ENCODE measurements around the gene SSX2B. TPM values are rescaled to one million over a fixed set of nuclear protein-coding genes. Genes with fewer than 3 reads are reported as not detected.
"Not testable (repeated sequence)": the region's sequence is repeated elsewhere in the genome, so short reads cannot be mapped to it uniquely, and the experiment has no call there.

The SSX2B gene
- total RNA-seq, result not detected
- not detected for polyA plus RNA-seq (2013, experiment 1 of 2)
- not detected for polyA plus RNA-seq (2013, experiment 2 of 2)
- total RNA-seq, result 0 reads per million in 172 experiments

GRCh38 chrX:52750952-52751351 is at the start of gene SSX2B:
TSS of gene SSX2B (plus strand) at chrX:52751252. CDS start at chrX:52752681, 1,429 bp downstream.
- H3K9me3 Mint-ChIP-seq; H3K27me3 ChIP-seq (ENCODE audit: control insufficient read depth in 1 of 2, insufficient read depth in 2 of 2, low read length in 2 of 2); H3K4me1 ChIP-seq (ENCODE audit: insufficient read depth, low read length); ATAC-seq (ENCODE audit: poor library complexity); H3K27me3 Mint-ChIP-seq; CTCF ChIA-PET; POLR2A ChIA-PET; H3K4me3 ChIP-seq (ENCODE audit: low read length); H3K4me3 Mint-ChIP-seq; H3K9me3 ChIP-seq (ENCODE audit: control insufficient read depth in 1 of 2, insufficient read depth in 1 of 2, low read length in 2 of 2); H3K4me1 Mint-ChIP-seq (ENCODE audit: low read depth); H3K36me3 ChIP-seq (ENCODE audit: insufficient read depth, low read length); H3K27ac ChIP-seq (ENCODE audit: low read depth in 1 of 2, low read length in 2 of 2); intact Hi-C loops (cut with DNase I, micrococcal nuclease); DNase-seq; H3K36me3 Mint-ChIP-seq (ENCODE audit: low read depth); H3K27ac Mint-ChIP-seq: not testable (repeated sequence)

DNA sequence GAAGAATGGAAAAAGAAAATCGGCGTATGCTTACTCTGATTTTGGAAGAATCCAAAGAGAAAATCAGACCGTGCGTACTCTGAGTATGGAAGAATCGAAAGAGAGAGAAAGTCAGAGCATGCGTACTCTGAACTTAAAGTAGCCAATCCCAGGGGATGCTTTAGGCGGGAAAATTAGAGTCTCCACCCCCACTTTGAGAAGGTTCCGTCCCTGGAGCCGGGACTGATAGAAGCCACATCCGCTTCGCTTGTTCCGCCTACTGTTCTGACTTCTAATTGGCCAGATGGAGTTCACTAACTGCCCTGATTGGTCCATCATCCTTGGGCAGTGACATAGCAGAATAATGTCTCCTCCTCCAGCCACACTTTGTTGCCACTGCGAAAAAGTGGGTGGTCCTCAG is 44.0 kb upstream of the SSX2B start, which contains the start of gene SSX2:
SSX2 (minus strand) TSS at position 101 of the 400 bp plus-strand sequence. CDS start 1,429 bp downstream, outside the sequence.
- CTCF ChIA-PET; H3K4me1 ChIP-seq (ENCODE audit: insufficient read depth, low read length); DNase-seq; H3K27me3 ChIP-seq (ENCODE audit: control insufficient read depth in 1 of 2, insufficient read depth in 2 of 2, low read length in 2 of 2); H3K4me3 ChIP-seq (ENCODE audit: low read length); H3K27me3 Mint-ChIP-seq; H3K4me1 Mint-ChIP-seq (ENCODE audit: low read depth); H3K9me3 Mint-ChIP-seq; H3K36me3 ChIP-seq (ENCODE audit: insufficient read depth, low read length); H3K4me3 Mint-ChIP-seq; H3K36me3 Mint-ChIP-seq (ENCODE audit: low read depth); ATAC-seq (ENCODE audit: poor library complexity); H3K27ac ChIP-seq (ENCODE audit: low read depth in 1 of 2, low read length in 2 of 2); intact Hi-C loops (cut with DNase I, micrococcal nuclease); H3K9me3 ChIP-seq (ENCODE audit: control insufficient read depth in 1 of 2, insufficient read depth in 1 of 2, low read length in 2 of 2); POLR2A ChIA-PET; H3K27ac Mint-ChIP-seq: not testable (repeated sequence)

GRCh38 chrX:52765983-52766382 is 14.9 kb downstream of the SSX2B start:
- H3K9me3 ChIP-seq (ENCODE audit: control insufficient read depth in 1 of 2, insufficient read depth in 1 of 2, low read length in 2 of 2); H3K36me3 ChIP-seq (ENCODE audit: insufficient read depth, low read length); H3K4me3 Mint-ChIP-seq; H3K27me3 Mint-ChIP-seq; H3K4me1 Mint-ChIP-seq (ENCODE audit: low read depth); POLR2A ChIA-PET; H3K36me3 Mint-ChIP-seq (ENCODE audit: low read depth); intact Hi-C loops (cut with DNase I, micrococcal nuclease); ATAC-seq (ENCODE audit: poor library complexity); CTCF ChIA-PET; H3K27ac ChIP-seq (ENCODE audit: low read depth in 1 of 2, low read length in 2 of 2); H3K9me3 Mint-ChIP-seq; H3K4me3 ChIP-seq (ENCODE audit: low read length); H3K4me1 ChIP-seq (ENCODE audit: insufficient read depth, low read length); H3K27me3 ChIP-seq (ENCODE audit: control insufficient read depth in 1 of 2, insufficient read depth in 2 of 2, low read length in 2 of 2); H3K27ac Mint-ChIP-seq; DNase-seq: not testable (repeated sequence)

GRCh38 chrX:52773504-52773903 is 22.5 kb downstream of the SSX2B start:
- H3K27me3 Mint-ChIP-seq; H3K27ac ChIP-seq (ENCODE audit: low read depth in 1 of 2, low read length in 2 of 2); CTCF ChIA-PET; H3K9me3 Mint-ChIP-seq; POLR2A ChIA-PET; H3K4me3 Mint-ChIP-seq; intact Hi-C loops (cut with DNase I, micrococcal nuclease); H3K27ac Mint-ChIP-seq; H3K9me3 ChIP-seq (ENCODE audit: control insufficient read depth in 1 of 2, insufficient read depth in 1 of 2, low read length in 2 of 2); H3K27me3 ChIP-seq (ENCODE audit: control insufficient read depth in 1 of 2, insufficient read depth in 2 of 2, low read length in 2 of 2); H3K4me1 ChIP-seq (ENCODE audit: insufficient read depth, low read length); H3K4me3 ChIP-seq (ENCODE audit: low read length); DNase-seq; H3K36me3 Mint-ChIP-seq (ENCODE audit: low read depth); H3K4me1 Mint-ChIP-seq (ENCODE audit: low read depth); ATAC-seq (ENCODE audit: poor library complexity); H3K36me3 ChIP-seq (ENCODE audit: insufficient read depth, low read length): not testable (repeated sequence)

DNA sequence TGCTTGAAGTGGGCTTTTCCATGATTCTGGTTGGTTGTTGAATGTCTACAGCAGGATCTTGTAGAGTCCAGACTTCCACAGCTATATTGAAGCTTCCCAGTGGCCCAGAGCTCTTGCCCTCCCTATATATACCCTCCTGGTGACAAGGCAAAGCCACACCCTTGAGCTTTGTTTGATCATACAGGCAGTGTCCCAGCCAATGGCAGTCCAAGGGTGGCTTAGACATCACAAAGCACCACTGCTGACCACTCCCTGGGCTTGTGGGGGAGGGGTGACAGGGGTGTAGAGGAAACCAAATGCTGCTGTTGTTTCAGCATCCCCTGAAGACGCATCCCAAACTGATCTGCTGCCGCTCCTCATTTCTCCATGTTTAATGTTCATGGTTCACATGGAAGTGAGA is 46.3 kb downstream of the SSX2B start, which contains the start of gene SPANXN5:
SPANXN5 (minus strand) TSS at position 101 of the 400 bp plus-strand sequence; CDS start at position 22, 79 bp downstream.
- H3K36me3 ChIP-seq (ENCODE audit: insufficient read depth, low read length); H3K27me3 ChIP-seq (ENCODE audit: control insufficient read depth in 1 of 2, insufficient read depth in 2 of 2, low read length in 2 of 2); H3K27me3 Mint-ChIP-seq; CTCF ChIA-PET; H3K4me1 ChIP-seq (ENCODE audit: insufficient read depth, low read length); H3K4me3 ChIP-seq (ENCODE audit: low read length); POLR2A ChIA-PET; DNase-seq; H3K27ac ChIP-seq (ENCODE audit: low read depth in 1 of 2, low read length in 2 of 2); H3K4me1 Mint-ChIP-seq (ENCODE audit: low read depth); H3K9me3 ChIP-seq (ENCODE audit: control insufficient read depth in 1 of 2, insufficient read depth in 1 of 2, low read length in 2 of 2); H3K36me3 Mint-ChIP-seq (ENCODE audit: low read depth); intact Hi-C loops (cut with DNase I, micrococcal nuclease); H3K4me3 Mint-ChIP-seq; H3K27ac Mint-ChIP-seq; ATAC-seq (ENCODE audit: poor library complexity); H3K9me3 Mint-ChIP-seq: not testable (repeated sequence)

- H3K4me3 Mint-ChIP-seq; H3K9me3 ChIP-seq (ENCODE audit: control insufficient read depth in 1 of 2, insufficient read depth in 1 of 2, low read length in 2 of 2); H3K4me3 ChIP-seq (ENCODE audit: low read length); H3K27ac Mint-ChIP-seq; H3K9me3 Mint-ChIP-seq; H3K36me3 Mint-ChIP-seq (ENCODE audit: low read depth); CTCF ChIA-PET; H3K4me1 ChIP-seq (ENCODE audit: insufficient read depth, low read length); POLR2A ChIA-PET; H3K27me3 Mint-ChIP-seq; H3K36me3 ChIP-seq (ENCODE audit: insufficient read depth, low read length); H3K27ac ChIP-seq (ENCODE audit: low read depth in 1 of 2, low read length in 2 of 2); H3K4me1 Mint-ChIP-seq (ENCODE audit: low read depth); intact Hi-C loops (cut with DNase I, micrococcal nuclease); DNase-seq; ATAC-seq (ENCODE audit: poor library complexity); H3K27me3 ChIP-seq (ENCODE audit: control insufficient read depth in 1 of 2, insufficient read depth in 2 of 2, low read length in 2 of 2): not testable (repeated sequence)
Observed at GRCh38 chrX:52804876-52805275, 53.8 kb downstream of the SSX2B start.
